ENCODE data around the gene HOXB4.

DNA sequence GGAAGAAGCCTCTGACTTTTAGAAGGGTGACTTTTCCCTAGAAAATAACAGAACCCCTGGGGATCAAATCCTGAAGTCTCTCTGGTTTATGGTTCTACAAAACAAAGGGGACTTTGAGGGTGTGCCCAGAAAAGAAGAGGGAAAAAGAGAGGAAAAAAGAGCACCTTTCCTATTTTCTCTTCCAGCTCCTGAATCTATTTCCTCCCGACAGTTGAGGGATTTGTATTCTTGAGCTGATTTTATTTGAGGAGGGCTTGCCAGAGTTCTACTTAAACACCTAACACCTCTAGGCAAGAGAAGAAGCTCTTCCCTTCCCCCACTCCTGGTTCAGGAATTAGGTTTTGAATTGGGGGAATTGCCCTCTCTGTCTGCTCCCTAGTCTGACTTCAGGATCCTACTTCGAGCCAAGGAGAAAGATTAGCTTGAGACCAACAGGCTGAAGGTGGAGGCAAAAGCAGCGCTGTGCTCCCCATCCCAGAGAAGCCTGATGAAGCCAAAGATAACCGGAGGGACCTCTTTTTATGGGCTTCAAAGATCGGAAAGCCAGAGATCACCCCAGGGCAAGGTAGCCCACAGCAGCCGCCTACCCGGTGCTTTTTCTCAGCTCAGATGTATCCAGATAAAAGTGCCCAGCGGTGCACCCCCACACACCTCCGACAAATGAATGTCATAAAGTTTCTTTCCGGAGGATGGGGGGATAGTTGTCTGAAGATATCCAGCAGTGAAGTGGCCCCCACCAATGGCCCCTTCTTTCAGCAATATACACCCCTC, 11.1 kb upstream of the HOXB4 start:
- no peak for TF ChIP-seq POLR2A (IDR thresholded peaks at IDR 0.05)
- TF ChIP-seq, protein P1, sequence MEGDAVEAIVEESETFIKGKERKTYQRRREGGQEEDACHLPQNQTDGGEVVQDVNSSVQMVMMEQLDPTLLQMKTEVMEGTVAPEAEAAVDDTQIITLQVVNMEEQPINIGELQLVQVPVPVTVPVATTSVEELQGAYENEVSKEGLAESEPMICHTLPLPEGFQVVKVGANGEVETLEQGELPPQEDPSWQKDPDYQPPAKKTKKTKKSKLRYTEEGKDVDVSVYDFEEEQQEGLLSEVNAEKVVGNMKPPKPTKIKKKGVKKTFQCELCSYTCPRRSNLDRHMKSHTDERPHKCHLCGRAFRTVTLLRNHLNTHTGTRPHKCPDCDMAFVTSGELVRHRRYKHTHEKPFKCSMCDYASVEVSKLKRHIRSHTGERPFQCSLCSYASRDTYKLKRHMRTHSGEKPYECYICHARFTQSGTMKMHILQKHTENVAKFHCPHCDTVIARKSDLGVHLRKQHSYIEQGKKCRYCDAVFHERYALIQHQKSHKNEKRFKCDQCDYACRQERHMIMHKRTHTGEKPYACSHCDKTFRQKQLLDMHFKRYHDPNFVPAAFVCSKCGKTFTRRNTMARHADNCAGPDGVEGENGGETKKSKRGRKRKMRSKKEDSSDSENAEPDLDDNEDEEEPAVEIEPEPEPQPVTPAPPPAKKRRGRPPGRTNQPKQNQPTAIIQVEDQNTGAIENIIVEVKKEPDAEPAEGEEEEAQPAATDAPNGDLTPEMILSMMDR (IDR thresholded peaks at IDR 0.05), result no peak

Data from Peyer's patch (tissue), 4 donors.